ENCODE results near the gene GPR45. TPM values are rescaled to one million over a fixed set of nuclear protein-coding genes. Genes with fewer than 3 reads are reported as not detected.

The GPR45 gene, protein sequence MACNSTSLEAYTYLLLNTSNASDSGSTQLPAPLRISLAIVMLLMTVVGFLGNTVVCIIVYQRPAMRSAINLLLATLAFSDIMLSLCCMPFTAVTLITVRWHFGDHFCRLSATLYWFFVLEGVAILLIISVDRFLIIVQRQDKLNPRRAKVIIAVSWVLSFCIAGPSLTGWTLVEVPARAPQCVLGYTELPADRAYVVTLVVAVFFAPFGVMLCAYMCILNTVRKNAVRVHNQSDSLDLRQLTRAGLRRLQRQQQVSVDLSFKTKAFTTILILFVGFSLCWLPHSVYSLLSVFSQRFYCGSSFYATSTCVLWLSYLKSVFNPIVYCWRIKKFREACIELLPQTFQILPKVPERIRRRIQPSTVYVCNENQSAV
- polyA plus RNA-seq (2012; ENCODE audit: insufficient read depth, insufficient read length, low read depth): not detected

DNA sequence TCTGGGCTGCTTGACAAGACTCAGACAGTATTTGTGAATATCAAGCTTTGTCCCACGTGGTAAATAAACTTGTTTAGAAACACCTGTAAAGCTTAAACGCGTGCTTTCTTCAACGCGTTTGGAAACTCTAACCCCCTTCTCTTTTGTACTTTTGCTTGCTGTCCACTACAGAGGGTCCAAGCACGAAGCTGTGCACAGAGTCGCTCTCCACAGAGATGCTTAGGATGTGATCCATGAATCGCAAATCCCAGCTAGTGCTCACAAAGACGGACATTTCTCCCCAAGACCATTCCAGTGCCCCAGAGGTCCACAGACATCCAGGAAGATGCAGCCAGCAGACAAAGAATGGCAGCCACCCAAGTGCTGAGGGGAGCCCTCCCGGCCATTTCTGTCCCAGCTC lies at the start of gene GPR45:
Gene GPR45 (plus strand): TSS at position 301 of the 400 bp plus-strand sequence. CDS start 116 bp downstream, outside the sequence.
- TF ChIP-seq, protein P1, sequence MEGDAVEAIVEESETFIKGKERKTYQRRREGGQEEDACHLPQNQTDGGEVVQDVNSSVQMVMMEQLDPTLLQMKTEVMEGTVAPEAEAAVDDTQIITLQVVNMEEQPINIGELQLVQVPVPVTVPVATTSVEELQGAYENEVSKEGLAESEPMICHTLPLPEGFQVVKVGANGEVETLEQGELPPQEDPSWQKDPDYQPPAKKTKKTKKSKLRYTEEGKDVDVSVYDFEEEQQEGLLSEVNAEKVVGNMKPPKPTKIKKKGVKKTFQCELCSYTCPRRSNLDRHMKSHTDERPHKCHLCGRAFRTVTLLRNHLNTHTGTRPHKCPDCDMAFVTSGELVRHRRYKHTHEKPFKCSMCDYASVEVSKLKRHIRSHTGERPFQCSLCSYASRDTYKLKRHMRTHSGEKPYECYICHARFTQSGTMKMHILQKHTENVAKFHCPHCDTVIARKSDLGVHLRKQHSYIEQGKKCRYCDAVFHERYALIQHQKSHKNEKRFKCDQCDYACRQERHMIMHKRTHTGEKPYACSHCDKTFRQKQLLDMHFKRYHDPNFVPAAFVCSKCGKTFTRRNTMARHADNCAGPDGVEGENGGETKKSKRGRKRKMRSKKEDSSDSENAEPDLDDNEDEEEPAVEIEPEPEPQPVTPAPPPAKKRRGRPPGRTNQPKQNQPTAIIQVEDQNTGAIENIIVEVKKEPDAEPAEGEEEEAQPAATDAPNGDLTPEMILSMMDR (IDR thresholded peaks at IDR 0.05; ENCODE audit: low read depth, low read length): no peak
- no peaks in the 10 kb centered on the region for H3K36me3 ChIP-seq
- H3K4me1 ChIP-seq: no peaks in the 10 kb centered on the region
- no peak within 1 kb of the TSS for H3K4me3 ChIP-seq (ENCODE audit: low read depth, low read length)
- no peaks in the 10 kb centered on the region for H3K9me3 ChIP-seq
- no peak for DNase-seq
- no peaks in the 10 kb centered on the region for H3K27me3 ChIP-seq

DNA sequence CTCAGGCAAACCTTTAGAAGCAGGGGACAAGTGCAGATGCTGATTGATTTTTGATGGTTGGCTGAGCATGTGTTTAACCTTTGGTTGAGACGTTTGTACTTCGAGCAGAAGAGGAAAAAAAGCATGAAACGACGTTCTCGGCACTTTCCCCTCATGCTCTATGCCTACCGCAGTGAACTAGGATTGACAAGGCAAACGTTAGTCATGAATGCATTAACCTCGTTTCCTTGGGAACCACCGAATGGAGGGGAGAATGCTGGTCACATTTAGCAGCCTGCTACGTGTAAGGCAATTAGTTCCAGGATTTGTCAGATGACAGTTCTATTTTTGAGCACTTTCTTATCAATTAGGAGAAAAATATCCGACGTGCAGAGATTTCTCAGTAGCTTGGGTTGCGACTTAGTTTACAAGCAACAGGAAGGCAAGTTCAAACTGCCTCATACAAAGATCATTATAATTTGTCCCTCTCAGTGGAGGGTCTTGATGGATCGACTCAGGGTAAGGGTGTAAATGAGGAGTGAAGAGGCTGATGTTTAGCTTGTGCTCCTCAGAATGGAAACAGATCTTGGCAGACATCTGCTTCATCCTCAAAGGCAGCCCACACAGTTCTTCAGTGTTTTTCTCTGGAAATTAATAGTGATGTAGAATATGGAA lies 47.4 kb upstream of the GPR45 start:
- Histone ChIP-seq H3K4me1 (no peaks in the 10 kb centered on the region), H3K9me3 (no peaks in the 10 kb centered on the region), H3K4me3 (ENCODE audit: low read depth, low read length) (no peak overlapping the region), H3K27me3 (no peaks in the 10 kb centered on the region), H3K36me3 (no peaks in the 10 kb centered on the region)
- TF ChIP-seq, protein P1 (IDR thresholded peaks at IDR 0.05; ENCODE audit: low read depth, low read length): no peak
- no peak for DNase-seq

DNA sequence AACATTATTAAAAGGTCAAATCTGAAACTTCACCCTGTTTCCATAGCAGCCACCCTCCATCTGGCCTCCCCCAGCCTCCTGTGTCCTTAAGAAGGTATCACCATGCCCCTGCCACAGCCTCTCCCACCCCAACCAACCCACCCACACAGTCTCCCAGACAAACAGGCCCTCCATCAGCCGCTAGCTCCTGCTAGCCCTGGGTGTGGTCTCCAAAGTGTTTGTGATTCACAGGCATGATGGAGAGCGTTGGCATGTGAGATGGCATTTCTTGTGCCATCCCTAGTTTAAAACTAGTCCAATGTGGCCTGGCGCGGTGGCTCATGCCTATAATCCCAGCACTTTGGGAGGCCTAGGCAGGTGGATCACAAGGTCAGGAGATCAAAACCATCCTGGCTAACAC lies 44.9 kb upstream of the GPR45 start:
- TF ChIP-seq, protein P1 (IDR thresholded peaks at IDR 0.05; ENCODE audit: low read depth, low read length): no peak
- Histone ChIP-seq H3K4me3 (ENCODE audit: low read depth, low read length) (no peak overlapping the region), H3K27me3 (no peaks in the 10 kb centered on the region), H3K4me1 (no peaks in the 10 kb centered on the region), H3K9me3 (no peaks in the 10 kb centered on the region), H3K36me3 (no peaks in the 10 kb centered on the region)
- no peak for DNase-seq

DNA sequence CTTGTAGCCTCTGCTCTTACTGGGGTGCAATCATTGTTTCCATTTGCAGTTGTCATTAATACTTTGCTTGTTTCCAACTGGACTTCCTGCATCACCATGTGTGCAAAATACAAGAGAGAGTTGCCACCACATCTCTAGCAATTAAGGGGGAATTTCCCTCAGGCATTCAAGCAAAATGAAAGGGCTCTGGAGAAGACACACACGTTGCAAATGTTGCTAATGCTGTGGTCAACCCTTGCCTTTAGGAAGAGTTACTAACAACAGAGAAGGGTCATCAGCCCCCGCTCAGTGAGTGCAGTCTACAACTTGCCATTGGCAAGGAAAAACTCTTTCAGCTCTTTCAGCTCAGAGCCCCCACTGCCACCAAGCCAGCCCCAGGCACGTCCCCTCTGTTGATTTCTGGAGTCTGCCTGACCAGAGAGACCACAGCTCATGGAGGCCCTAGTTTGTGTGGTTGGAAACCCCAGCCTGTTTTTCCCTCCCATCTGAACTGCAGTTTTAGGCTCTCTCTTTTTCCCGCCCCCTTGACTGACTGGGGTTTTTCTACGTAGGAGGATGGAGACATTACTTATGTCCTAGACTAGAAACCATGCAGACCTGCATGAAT lies 25.9 kb upstream of the GPR45 start:
- Histone ChIP-seq H3K27me3 (no peaks in the 10 kb centered on the region), H3K4me1 (no peaks in the 10 kb centered on the region), H3K4me3 (ENCODE audit: low read depth, low read length) (no peak overlapping the region), H3K36me3 (no peaks in the 10 kb centered on the region), H3K9me3 (no peaks in the 10 kb centered on the region)
- DNase-seq: no peak
- TF ChIP-seq, protein P1 (IDR thresholded peaks at IDR 0.05; ENCODE audit: low read depth, low read length): no peak

DNA sequence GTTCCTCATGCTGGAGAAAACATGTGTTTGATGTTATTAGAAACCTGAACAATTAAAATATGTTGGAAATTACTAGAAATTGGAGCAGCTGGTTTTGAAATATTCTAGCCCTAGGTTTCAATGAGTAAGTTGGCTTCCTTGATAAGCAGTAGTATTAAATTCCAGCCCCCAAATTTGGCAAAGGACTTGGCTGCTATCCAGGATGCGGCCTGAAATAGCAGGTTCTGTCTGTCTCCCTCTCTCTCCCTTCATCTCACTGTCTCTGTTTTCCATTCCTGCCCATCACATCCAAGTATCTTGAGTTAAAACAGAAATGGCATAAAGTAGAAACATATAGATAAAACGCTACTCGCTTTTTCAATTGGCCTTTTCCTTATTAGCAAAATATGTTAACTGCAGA lies 20.9 kb upstream of the GPR45 start:
- H3K4me1 ChIP-seq: no peaks in the 10 kb centered on the region
- H3K9me3 ChIP-seq: no peaks in the 10 kb centered on the region
- no peak for DNase-seq
- TF ChIP-seq, protein P1 (IDR thresholded peaks at IDR 0.05; ENCODE audit: low read depth, low read length): no peak
- H3K4me3 ChIP-seq (ENCODE audit: low read depth, low read length): no peak overlapping the region
- H3K27me3 ChIP-seq: no peaks in the 10 kb centered on the region
- H3K36me3 ChIP-seq: no peaks in the 10 kb centered on the region

All from BE2C (cell line).